Fibroblast of peridontal ligament (primary cell): ENCODE results near the gene CPN2.

Source experiments
- DNase-seq: peaks from one replicate; pipeline ENCODE4 v3.0.0-alpha.2; 2010; ENCODE audit errors: extremely low read depth

CPN2 gene

GRCh38 chr3:194380326-194380725 lies 29.2 kb upstream of the CPN2 start:
- no peak for DNase-seq

GRCh38 chr3:194379651-194380050 lies 28.5 kb upstream of the CPN2 start:
- DNase-seq: no peak

GRCh38 chr3:194379231-194379630 lies 28.1 kb upstream of the CPN2 start:
- no peak for DNase-seq

GRCh38 chr3:194377708-194378107 lies 26.6 kb upstream of the CPN2 start:
- no peak for DNase-seq

- no peak for DNase-seq
These were observed 25.1 kb upstream of the CPN2 start for GRCh38 chr3:194376241-194376560.

GRCh38 chr3:194375473-194376240 lies 24.5 kb upstream of the CPN2 start:
- DNase-seq: no peak

GRCh38 chr3:194374935-194375334 lies 23.8 kb upstream of the CPN2 start:
- DNase-seq: no peak

GRCh38 chr3:194373899-194374298 lies 22.8 kb upstream of the CPN2 start:
- no peak for DNase-seq

- DNase-seq: no peak
These were observed 21.9 kb upstream of the CPN2 start for GRCh38 chr3:194373028-194373427.

GRCh38 chr3:194370753-194371152 lies 19.6 kb upstream of the CPN2 start:
- DNase-seq: no peak

GRCh38 chr3:194369522-194370279 lies 18.6 kb upstream of the CPN2 start, which contains the start of gene LRRC15:
LRRC15 (minus strand) TSS chr3:194369743; CDS start chr3:194361043, 8,700 bp downstream.
- peak; percentile 42 for DNase-seq

GRCh38 chr3:194368918-194369317 lies 17.8 kb upstream of the CPN2 start:
- no peak for DNase-seq

- DNase-seq: peak; percentile 90
These were observed 17.1 kb upstream of the CPN2 start for GRCh38 chr3:194367992-194368841.

GRCh38 chr3:194365978-194366490 lies 14.9 kb upstream of the CPN2 start:
- no peak for DNase-seq

GRCh38 chr3:194365526-194365925 lies 14.4 kb upstream of the CPN2 start:
- no peak for DNase-seq

GRCh38 chr3:194364652-194365434 lies 13.7 kb upstream of the CPN2 start:
- peak; percentile 60 for DNase-seq

- no peak for DNase-seq
These were observed 13.2 kb upstream of the CPN2 start for GRCh38 chr3:194364314-194364651.

GRCh38 chr3:194360568-194360967 lies 9.4 kb upstream of the CPN2 start:
- no peak for DNase-seq

- no peak for DNase-seq
These were observed 6.6 kb upstream of the CPN2 start for GRCh38 chr3:194357681-194358080.

GRCh38 chr3:194355379-194355778 lies 4.3 kb upstream of the CPN2 start:
- no peak for DNase-seq

GRCh38 chr3:194354315-194354714 lies 3.2 kb upstream of the CPN2 start:
- DNase-seq: no peak
